Stomach smooth muscle (tissue), 2 donors: ENCODE data around the gene CACFD1.
A peak's percentile ranks its signal among the peaks of the same experiment; 100 is the strongest.

Experiments
- H3K27ac ChIP-seq: one replicate; pipeline ENCODE4 v1.7.0; 2013; ENCODE audit warnings: mild to moderate bottlenecking, low read length, inconsistent platforms
- H3K27me3 ChIP-seq, 2 donors: one replicate each; pipeline ENCODE4 v1.7.0; 2013; ENCODE audit warnings: low read length in 2 of 2; ENCODE audit not compliant: insufficient read depth in 2 of 2, control insufficient read depth in 1 of 2
- H3K36me3 ChIP-seq, 2 donors: one replicate each; pipeline ENCODE4 v1.7.0; 2013; ENCODE audit warnings: low read length in 2 of 2; ENCODE audit not compliant: control insufficient read depth in 2 of 2, insufficient read depth in 2 of 2
- H3K4me1 ChIP-seq: one replicate; pipeline ENCODE4 v1.7.0; 2013; ENCODE audit warnings: low read length; ENCODE audit not compliant: control insufficient read depth, insufficient read depth
- H3K4me3 ChIP-seq, 2 donors: one replicate each; pipeline ENCODE4 v1.7.0; 2013; ENCODE audit warnings: low read length in 2 of 2
- H3K9ac ChIP-seq, 2 donors: one replicate each; pipeline ENCODE4 v1.7.0; 2013; ENCODE audit warnings: low read length in 2 of 2, mild to moderate bottlenecking in 1 of 2
- H3K9me3 ChIP-seq, 2 donors: one replicate each; pipeline ENCODE4 v1.7.0; 2013; ENCODE audit warnings: low read length in 2 of 2; ENCODE audit not compliant: control insufficient read depth in 2 of 2
- donor health status: healthy.
- donor health status: Pancreatic carcinoma.

The CACFD1 gene

DNA sequence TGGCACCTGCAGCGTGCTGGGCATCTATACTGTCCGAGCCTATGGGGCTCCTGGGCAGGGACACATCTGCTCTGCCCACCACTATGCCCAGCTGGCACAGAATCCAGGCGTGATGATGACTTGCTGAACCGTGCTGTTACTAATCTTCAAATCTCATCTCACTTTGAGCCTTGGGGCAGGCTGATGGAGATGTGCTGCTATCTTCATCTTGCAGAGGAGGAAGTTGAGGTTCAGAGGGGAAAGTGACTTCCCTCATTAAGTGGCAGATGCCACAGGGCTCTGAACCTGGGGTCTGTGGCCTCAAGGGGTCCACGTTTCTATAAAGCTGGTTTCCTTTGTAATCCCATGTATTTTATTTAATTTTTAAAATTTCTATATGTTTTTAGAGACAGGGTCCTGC, 14.4 kb downstream of the CACFD1 start:
- Histone ChIP-seq H3K4me3 (no peak overlapping the region), H3K4me1 (peaks cover 8% of the 10 kb centered on the region), H3K27me3 (no peaks in the 10 kb centered on the region), H3K36me3 (peaks cover 2 to 3% of the 10 kb centered on the region in 2 donors), H3K27ac (no peak overlapping the region), H3K9ac (no peak overlapping the region), H3K9me3 (no peaks in the 10 kb centered on the region)

DNA sequence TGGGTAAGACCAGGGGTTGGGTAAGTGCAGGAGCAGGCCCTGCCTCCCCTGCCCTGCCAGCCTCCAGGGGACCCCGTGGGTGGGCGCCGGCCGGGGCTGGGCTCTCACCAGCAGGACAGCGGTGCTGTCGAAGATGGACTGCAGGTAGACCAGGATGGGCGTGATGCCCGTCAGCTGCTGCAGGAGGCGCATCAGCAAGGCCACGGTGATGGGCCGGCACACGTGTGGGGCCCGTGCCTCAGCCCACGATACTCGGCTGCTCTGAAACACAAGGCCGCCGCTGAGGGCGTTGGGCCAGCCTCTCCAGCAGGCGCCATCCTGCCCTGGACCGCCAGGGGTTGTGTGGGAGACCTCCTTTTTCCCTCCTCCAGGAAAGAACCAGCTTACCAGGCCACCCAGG, 15.1 kb downstream of the CACFD1 start:
- Histone ChIP-seq H3K4me3 (no peak overlapping the region), H3K9me3 (no peaks in the 10 kb centered on the region), H3K27me3 (no peaks in the 10 kb centered on the region), H3K27ac (no peak overlapping the region), H3K36me3 (peaks cover 2 to 3% of the 10 kb centered on the region in 2 donors), H3K9ac (no peak overlapping the region), H3K4me1 (peaks cover 14% of the 10 kb centered on the region)

DNA sequence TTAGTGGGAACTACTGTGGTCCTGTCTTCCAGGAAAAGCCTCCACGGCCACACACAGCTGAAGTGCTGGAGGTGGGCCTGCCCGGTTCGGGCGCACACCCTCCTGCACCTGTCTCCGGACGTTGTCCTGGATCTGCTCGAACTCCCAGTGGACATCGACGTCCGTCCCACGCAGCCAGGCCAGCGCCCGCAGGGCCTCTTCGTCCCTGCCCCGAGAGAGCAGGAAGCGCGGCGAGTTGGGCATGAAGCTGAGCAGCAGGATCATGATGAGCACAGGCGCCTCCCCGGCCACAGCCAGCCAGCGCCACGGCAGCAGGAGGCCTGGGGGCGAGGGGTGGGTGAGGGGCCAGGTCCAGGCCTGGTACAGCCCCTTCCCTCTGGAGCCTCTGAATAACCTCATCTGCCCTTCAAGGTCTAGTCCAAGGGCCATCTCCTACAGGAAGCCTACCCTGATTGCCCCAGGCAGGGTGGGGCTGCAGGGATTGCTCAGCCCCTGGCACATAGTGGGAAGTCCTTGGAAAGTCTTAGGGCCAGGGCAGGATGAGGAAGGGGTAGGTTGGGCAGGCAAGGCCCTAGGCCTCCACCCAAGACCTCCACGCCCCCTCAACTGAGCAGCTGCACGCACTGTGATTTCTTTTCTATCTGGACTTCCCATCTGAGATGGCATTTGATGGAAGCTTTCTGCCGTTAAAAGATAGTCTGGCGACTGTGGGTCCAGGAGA, 15.7 kb downstream of the CACFD1 start:
- Histone ChIP-seq H3K36me3 (peaks cover 2 to 3% of the 10 kb centered on the region in 2 donors), H3K27me3 (no peaks in the 10 kb centered on the region), H3K4me1 (peaks cover 14% of the 10 kb centered on the region), H3K27ac (no peak overlapping the region), H3K4me3 (no peak overlapping the region), H3K9ac (no peak overlapping the region), H3K9me3 (no peaks in the 10 kb centered on the region)

DNA sequence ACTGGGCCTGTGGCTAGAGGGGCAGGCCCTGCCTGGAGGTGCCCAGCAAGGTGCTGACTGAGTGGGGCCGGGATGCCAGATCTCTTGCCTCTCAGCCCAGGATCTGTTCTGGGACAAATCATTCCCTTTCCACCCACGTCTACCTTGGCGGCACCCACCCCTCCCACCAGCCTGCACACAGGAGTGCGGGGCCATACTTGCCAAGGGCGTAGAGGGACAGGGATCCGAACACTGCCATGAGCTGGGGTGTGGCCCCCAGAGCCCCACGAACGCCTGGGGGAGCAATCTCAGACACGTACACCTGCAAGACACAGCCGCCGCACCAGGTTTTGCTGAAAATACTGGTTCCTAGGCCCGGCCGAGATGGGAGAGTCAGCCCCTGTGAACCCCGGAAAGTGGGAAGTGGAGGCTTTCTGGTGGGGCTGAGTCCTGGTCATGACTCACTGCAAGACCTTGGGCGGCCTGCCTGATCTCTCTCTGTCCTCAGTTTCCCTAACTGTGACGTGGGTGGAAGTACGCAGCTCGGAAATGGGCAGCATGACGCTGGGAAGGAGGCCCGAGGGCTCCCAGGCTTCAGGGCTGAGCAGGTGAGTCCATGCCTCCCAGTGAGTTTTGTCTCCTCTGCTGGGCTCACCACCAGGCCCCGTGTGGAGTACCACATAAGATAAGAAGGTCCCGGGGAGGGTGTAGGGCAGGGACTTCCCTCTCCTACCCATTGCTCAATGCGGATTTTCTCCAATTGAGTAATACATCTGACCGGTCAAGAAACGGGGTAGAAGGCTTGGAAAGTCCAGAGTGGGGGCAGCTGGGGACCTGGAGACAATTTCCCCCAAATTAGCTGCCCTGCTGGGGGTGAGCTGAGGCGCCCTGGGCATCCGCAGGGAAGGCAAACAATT, 16.5 kb downstream of the CACFD1 start:
- H3K27me3 ChIP-seq, result no peaks in the 10 kb centered on the region
- no peak overlapping the region for H3K27ac ChIP-seq
- no peak overlapping the region for H3K4me3 ChIP-seq
- H3K9ac ChIP-seq, result no peak overlapping the region
- no peaks in the 10 kb centered on the region for H3K9me3 ChIP-seq
- H3K36me3 ChIP-seq, result peaks cover 2 to 3% of the 10 kb centered on the region in 2 donors
- H3K4me1 ChIP-seq, result peaks cover 14% of the 10 kb centered on the region

DNA sequence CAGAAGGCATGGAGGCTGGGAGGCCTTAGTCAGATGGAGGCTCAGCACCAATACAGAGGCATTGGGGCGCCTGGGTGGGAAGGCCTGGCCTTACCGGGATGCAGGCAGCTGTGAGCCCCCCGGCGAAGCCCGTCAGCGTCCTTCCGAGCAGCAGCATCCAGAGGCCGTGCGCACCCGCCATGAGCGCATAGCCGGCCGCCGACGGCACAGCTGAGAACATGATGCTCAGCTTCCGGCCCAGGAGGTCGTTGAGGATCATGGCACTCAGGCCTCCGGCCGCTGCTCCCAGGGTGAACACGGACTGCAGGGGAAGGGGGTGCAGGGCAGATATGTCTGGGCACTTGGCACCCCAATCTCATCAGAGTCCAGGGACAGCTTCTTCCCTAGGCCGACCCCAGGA, 17.2 kb downstream of the CACFD1 start:
- no peaks in the 10 kb centered on the region for H3K9me3 ChIP-seq
- H3K9ac ChIP-seq, result no peak overlapping the region
- H3K4me1 ChIP-seq, result peaks cover 14% of the 10 kb centered on the region
- peaks cover 2 to 3% of the 10 kb centered on the region in 2 donors for H3K36me3 ChIP-seq
- H3K27me3 ChIP-seq, result no peaks in the 10 kb centered on the region
- no peak overlapping the region for H3K27ac ChIP-seq
- H3K4me3 ChIP-seq, result no peak overlapping the region

DNA sequence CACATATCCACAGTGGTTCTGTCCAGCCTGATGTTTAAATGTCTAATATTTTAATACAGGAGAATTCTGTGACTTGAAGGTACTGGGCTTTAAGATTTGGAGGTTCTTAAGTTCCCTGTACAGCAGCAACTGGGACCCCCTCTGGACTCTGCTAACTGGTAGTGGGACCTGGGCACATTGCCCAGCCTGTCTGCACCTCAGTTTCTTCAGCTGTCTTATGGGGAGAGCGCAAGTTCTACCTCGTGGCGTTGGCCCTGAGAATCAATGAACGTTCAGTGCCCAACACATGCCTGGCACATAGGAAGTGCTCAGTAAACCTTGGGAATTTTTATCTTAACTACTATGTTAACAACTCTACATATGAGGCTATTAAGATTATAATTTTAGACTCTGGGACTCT, 17.7 kb downstream of the CACFD1 start:
- Histone ChIP-seq H3K36me3 (peaks cover 2 to 3% of the 10 kb centered on the region in 2 donors), H3K9ac (no peak overlapping the region), H3K27ac (no peak overlapping the region), H3K4me3 (no peak overlapping the region), H3K9me3 (no peaks in the 10 kb centered on the region), H3K4me1 (peaks cover 14% of the 10 kb centered on the region), H3K27me3 (no peaks in the 10 kb centered on the region)

DNA sequence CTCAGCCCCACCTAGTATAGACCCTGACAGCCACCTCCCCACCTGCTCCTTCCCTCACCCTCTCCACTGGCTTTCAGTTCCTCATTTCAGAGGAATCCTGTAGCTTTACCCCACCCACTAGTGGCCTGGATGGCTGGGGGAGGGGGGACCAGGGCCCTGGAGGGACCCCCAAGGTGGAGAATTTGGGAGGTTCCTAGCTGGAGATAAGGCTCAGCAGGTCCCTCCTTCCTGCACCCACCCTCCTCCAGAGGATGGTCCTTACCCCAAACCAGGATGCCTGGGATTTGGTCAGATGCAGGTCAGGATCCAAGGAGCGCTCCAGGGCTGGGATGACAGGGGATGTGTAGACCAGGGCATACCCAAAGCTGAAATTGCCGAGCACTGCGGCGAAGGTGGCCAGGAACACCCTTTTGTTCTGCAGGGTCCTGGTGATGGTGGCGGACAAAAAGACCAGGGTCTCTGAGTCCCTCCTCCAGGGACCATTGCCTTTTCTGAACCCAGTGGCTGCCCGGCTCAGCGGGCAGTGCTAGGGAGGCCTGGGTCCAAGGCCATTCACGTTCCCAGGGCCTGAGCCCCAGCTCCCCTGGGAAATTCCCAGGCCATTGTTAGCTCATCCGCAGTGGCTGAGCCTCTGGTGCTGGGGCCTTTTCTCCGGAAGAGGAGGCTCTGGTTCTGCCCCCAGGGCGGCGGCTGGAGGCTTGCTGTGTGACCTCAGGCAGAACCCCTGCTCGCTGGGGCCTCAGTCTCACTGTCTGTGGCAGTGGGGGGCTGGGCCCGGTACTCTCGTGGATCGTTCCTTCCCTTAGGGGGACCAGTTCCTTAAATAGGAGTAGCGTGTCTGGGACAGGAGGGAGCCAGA, 18.4 kb downstream of the CACFD1 start:
- Histone ChIP-seq H3K4me1 (peaks cover 14% of the 10 kb centered on the region), H3K27me3 (no peaks in the 10 kb centered on the region), H3K27ac (no peak overlapping the region), H3K9me3 (no peaks in the 10 kb centered on the region), H3K4me3 (peak overlapping the region; percentile 45 to 77), H3K36me3 (peaks cover 2 to 3% of the 10 kb centered on the region in 2 donors), H3K9ac (peak overlapping the region; percentile 36 to 58)

DNA sequence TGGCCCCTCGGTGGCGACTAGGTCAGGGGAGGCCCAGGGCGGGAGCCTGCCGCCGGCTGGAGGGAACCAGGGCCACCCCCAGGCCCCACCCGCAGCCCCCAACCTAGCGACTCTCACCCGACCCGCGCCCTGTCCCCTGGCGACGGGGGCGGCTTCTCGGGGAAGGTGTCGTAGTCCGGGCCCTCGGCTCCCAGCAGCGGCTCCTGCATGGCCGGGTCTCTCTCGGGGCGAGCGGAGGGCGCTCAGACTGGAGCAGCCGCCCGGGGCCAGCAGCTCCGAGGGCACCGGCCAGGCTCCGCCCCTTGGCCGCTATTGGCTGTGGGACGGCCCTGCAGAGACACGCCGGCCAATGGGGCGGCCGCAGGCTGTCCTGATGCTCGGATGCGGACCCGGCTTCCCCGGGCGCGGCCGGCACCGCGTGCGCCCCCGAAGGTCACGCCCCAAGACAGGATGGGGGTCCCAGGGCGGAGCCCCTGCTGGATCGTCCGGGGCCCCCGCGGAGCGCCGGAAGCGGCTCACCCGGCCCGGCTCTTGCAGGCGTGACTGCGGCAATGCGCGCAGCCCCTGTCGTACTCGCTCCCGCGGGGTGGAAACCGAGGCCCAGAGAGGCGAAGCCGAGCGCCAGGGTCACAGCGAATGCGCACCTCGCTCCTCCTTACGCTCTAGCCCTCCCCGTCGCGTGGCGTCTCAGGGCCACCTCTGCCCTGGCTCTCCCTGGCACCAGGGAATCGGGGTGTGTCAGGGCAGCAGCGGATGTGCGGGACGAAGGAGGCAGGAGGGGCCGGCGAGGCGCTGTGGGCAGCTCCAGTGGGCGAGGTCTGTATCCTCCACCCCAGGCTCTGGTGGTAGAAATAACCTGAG, 19.3 kb downstream of the CACFD1 start, which contains the start of gene SLC2A6:
Gene SLC2A6, minus strand, starts transcription at position 249 of the 861 bp plus-strand sequence. Its CDS starts 40 bp downstream, at position 209.
- Histone ChIP-seq H3K27me3 (no peaks in the 10 kb centered on the region), H3K9me3 (no peaks in the 10 kb centered on the region), H3K4me1 (peaks cover 14% of the 10 kb centered on the region), H3K36me3 (peaks cover 2 to 3% of the 10 kb centered on the region in 2 donors), H3K27ac (no peak within 1 kb of the TSS), H3K4me3 (peak within 1 kb of the TSS; percentile 45 to 77), H3K9ac (peak within 1 kb of the TSS; percentile 36 to 58)

DNA sequence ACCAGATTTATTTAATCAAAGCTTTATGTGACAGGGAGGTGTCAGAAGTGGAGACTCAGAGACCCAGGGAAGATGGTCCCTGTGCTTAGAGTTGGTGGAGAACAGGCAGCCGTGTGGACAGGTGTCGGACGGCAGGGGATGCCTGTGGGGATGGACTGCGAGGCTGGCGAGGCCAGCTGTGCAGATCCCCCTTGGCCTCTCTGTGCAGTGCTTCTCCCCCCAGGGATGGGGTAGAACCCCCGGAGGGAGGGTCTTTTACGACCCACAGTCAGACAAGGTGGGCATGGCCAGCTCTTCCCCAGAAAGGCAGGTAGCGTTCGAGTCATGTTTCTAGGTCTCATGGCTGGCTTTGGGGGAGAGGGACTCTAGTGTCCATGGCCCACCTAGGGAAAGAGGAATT, 23.8 kb downstream of the CACFD1 start:
- no peaks in the 10 kb centered on the region for H3K36me3 ChIP-seq
- peaks cover 10% of the 10 kb centered on the region for H3K4me1 ChIP-seq
- H3K27me3 ChIP-seq, result peaks cover 0 to 3% of the 10 kb centered on the region in 2 donors
- peak overlapping the region in 1 of 2 donors; percentile 21 for H3K9ac ChIP-seq
- no peaks in the 10 kb centered on the region for H3K9me3 ChIP-seq
- H3K4me3 ChIP-seq, result no peak overlapping the region
- H3K27ac ChIP-seq, result no peak overlapping the region
